C4-2B (cell line): ENCODE measurements around the gene CRIP2.
A peak's percentile ranks its signal among the peaks of the same experiment; 100 is the strongest.

Experiments
- CTCF ChIP-seq: fragments of 450-650 bp; conservative IDR thresholded peaks from 2 replicates; pipeline ENCODE4 v1.5.1; 2017; ENCODE audit warnings: mild to moderate bottlenecking
- ZFX ChIP-seq: fragments of 450-650 bp; IDR thresholded peaks from 2 replicates; pipeline ENCODE4 v1.6.1; 2017

- peak; percentile 75 for TF ChIP-seq CTCF
- TF ChIP-seq ZFX, result peak; percentile 48; the same call in 1 of the 2 replicates
Measured at GRCh38 chr14:105528586-105529318, 54.1 kb downstream of the CRIP2 start.
